ENCODE data around the gene VGLL4.
"Not testable (repeated sequence)": the region's sequence is repeated elsewhere in the genome, so short reads cannot be mapped to it uniquely, and the experiment has no call there.

Gene VGLL4

GRCh38 chr3:11546657-11547302, 96.9 kb downstream of the VGLL4 start:
- DNase-seq = no peak

DNA sequence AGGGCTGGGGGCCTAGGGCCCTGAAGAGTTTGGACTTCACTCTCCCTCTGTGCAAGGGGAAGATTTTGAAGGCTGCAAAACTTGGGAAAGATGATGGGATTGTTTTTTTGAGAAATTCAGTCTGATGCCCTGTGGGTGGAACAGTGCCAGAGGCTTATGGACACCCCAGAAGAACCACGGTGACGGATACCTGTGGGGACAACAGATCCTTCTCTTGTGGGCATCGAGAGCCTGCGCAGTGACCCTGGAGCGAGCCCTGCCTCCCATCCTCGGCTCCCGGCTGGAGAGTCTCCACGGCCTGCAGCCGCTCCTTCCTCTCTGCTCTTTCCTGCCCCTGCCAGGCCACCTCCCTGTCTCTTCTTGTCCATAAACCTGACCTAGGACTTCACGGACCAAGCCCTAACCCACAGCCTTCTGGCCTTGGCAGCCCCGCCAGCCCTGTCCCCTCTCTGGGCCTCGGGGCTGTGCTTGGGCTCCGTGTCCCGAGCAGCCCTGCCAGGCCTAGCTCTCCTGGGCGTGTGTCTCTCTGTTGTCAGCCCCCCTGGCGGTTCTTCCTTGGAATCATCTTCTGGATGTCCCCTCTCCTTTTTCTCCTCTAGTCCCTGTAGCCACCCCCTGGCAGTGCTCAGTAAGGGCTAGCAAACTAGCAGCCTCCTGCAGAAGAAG, 98.4 kb downstream of the VGLL4 start:
- DNase-seq = no peak

- no peak for DNase-seq
Observed at GRCh38 chr3:11544412-11545181, 99.1 kb downstream of the VGLL4 start.

GRCh38 chr3:11543948-11544387, 99.7 kb downstream of the VGLL4 start:
- DNase-seq = no peak

DNA sequence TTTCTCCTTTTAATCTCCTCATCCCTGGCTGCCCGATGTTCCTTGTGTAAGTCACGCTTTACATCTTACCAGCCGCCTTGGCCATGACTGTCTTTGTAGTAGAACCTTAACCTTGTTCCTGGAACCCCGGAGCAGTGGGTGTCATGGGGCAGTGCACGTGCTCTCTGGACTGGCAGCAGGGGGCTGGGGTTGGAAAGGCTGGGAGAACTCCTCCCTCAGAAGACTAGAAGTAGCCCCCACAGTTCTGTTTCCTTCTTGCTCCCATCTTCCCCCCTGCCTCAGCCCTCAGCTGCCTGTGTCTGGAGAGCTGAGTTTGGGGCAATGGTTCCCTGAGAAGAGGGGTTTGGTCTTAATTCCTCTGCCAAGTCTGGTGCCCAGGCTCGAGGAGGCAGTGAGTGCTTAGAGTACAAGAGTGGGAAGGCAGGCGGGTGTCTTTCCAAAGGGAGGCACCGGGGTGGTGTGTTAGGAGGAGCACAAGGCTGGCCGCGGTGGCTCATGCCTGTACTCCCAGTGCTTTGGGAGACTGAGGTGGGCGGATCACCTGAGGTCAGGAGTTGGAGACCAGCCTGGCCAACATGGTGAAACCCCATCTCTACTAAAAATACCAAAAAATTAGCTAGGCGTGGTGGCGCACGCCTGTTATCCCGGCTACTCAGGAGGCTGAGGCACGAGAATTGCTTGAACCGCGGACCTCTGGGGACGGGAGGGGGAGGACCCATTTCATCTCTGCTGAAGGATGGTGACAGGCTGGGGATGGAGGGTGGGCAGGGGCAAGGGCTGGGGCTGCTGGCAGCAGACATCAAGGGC, 100.4 kb downstream of the VGLL4 start:
- DNase-seq = no peak

GRCh38 chr3:11542551-11542950, 101.2 kb downstream of the VGLL4 start:
- no peak for DNase-seq

- no peak for DNase-seq
Observed at GRCh38 chr3:11541321-11542303, 102.1 kb downstream of the VGLL4 start.

DNA sequence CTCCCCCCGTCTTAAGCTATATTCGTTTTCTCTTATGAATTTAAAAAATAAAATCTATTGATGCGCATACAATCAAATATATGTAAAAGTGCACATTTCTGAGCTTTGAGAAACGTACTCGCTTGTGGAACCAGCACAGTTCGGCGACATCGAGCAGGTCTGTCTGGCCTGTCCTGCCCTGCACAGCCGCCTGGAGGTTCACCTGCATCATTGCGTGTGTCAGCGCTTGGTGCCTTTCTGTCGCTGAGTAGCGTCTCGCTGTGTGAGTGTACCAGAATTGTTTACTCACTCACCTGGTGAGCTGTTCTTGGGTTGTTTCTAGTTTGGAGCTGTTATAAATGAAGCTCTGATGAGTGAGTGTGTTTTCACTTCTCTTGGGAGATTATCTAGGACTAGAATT, 104.0 kb downstream of the VGLL4 start:
- no peak for DNase-seq

GRCh38 chr3:11539218-11539617, 104.5 kb downstream of the VGLL4 start:
- DNase-seq = no peak

DNA sequence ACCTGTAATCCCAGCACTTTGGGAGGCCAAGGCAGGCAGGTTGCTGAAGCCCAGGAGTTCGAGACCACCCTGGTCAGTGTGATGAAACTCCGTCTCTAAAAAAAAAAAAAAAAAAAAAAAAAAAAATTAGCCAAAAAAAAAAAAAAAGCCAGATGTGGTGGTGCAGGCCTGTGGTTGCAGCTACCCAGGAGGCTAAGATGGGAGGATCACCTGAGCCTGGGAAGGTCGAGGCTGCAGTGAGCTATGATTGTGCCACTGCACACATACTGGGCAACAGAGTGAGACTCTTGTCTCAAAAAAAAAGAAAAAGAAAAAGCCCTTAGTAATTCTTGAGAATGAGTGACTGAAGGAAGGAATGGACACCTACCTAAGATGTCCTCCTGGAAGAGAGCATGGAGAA, 105.1 kb downstream of the VGLL4 start:
- DNase-seq = no peak

GRCh38 chr3:11536936-11537612, 106.6 kb downstream of the VGLL4 start:
- no peak for DNase-seq

GRCh38 chr3:11536132-11536935, 107.4 kb downstream of the VGLL4 start:
- DNase-seq = no peak

DNA sequence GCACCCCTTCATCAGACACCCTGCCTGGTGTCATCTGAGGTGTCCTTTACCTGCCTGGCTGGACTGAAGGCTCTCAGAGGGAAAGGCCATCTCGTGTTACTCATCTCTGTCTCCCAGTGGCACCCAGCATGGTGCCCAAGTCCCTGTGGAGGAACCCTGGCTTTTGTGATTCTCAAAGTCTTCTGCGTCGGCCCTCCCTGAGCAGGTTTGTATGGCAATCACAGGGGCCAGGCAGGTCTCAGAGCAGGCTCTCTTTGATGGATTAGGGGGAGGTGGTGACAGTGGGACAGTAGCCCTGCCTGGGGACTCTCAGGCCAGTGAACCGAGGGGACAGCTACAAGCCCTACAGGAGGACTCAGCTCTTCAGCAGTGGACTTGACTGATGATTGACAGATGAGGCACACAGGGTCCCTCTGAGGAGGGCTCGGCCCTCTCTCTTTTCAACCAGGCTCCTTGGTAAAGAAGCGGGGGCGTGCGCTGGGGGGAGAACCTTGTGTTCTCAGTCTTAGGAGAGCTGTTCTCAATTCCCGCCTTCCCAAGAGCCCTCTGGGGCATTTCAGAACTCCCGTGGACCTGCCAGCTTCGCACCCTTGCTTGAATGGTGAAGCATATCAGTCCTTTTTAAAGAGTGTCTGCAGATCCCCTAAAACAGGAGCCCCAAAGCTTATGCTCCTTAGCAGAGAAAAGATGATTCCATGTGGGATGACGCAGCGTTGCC, 108.3 kb downstream of the VGLL4 start:
- no peak for DNase-seq

DNA sequence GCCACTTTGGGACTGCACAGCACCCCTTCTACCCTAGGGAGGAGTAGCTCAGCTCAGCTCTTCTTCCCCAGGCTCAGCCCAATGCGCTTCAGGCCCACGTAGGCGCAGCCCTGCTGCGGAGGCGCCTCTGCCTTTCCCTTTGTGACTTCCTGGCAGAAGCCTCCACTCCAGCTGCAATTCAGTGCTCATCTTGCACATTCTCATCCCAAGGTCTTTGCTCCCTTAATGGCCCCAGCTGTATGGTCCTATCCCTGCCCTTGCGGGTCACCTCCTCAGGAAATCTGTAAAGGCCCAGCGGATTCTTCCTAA, 109.0 kb downstream of the VGLL4 start:
- DNase-seq = no peak

- DNase-seq = no peak
Observed at GRCh38 chr3:11534011-11534792, 109.5 kb downstream of the VGLL4 start.

DNA sequence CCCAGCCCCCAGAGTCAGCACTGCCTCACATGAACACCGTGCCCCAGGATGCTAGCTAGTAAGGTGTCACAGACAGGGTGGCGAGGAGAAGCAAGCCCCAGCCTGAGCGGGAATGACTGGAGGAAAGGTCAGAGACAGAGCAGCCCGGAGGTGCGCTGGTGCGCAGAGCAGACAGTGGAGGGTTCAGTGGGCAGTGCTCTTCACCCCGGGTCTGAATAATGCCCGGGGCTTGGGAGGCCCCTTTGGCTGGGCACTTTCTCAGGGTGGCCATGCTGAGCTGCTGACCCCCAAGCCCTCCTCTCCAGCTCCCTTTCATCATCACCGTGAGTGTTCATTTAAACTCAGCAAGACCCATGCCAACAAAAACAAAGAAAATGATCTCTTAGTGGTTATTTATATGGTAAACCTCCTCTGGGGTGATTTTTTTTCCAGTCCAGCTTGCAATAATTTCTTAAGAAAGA, 110.8 kb downstream of the VGLL4 start:
- DNase-seq = no peak

GRCh38 chr3:11530153-11530721, 113.5 kb downstream of the VGLL4 start:
- DNase-seq = no peak

GRCh38 chr3:11529281-11529680, 114.4 kb downstream of the VGLL4 start:
- DNase-seq = no peak

- DNase-seq = not testable (repeated sequence)
Observed at GRCh38 chr3:11526121-11526520, 117.6 kb downstream of the VGLL4 start.

All from activated CD4-positive, alpha-beta T cell treated with anti-CD3 and anti-CD28 coated beads for 4 hours (primary cell).